Testis (tissue), 2 donors: ENCODE data around the gene OGFR.

Experiments used
- POLR2A ChIP-seq: fragments of 450-650 bp; IDR thresholded peaks from one replicate; pipeline ENCODE4 v1.6.1; 2017; ENCODE audit warnings: antibody characterized with exemption, mild to moderate bottlenecking, moderate library complexity
- TF ChIP-seq, protein P1 (sequence below), 3 experiments: fragments of 450-650 bp in 2 of 3; fragments of 200-600 bp in 1 of 3; sonication (generic) in 1 of 3; IDR thresholded peaks; one replicate each; pipeline ENCODE4 v1.5.1; 2016 to 2019; ENCODE audit warnings: antibody characterized with exemption in 3 of 3, mild to moderate bottlenecking in 2 of 3, moderate library complexity in 1 of 3

DNA sequence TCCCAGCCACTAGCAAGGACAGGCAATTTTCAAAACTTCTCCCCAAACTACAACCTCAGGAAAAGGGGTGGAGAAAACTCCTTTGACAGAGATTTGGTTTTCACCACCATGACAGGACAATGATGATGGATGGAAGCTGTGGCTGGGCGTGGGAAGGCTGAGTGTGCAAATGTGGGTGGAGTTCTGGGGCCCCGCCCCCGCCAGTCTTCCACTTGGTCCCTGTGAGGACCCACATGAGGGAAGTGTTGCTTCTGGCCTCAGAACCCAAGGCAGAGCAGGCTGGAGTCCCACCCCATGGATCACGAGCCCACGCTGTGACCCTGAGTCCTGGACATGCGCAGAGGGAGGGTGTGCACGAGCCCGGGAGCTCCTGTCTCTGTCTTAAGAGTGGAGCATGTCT lies 29.9 kb upstream of the OGFR start:
- no peak for TF ChIP-seq POLR2A
- TF ChIP-seq, protein P1, sequence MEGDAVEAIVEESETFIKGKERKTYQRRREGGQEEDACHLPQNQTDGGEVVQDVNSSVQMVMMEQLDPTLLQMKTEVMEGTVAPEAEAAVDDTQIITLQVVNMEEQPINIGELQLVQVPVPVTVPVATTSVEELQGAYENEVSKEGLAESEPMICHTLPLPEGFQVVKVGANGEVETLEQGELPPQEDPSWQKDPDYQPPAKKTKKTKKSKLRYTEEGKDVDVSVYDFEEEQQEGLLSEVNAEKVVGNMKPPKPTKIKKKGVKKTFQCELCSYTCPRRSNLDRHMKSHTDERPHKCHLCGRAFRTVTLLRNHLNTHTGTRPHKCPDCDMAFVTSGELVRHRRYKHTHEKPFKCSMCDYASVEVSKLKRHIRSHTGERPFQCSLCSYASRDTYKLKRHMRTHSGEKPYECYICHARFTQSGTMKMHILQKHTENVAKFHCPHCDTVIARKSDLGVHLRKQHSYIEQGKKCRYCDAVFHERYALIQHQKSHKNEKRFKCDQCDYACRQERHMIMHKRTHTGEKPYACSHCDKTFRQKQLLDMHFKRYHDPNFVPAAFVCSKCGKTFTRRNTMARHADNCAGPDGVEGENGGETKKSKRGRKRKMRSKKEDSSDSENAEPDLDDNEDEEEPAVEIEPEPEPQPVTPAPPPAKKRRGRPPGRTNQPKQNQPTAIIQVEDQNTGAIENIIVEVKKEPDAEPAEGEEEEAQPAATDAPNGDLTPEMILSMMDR (IDR thresholded peaks at IDR 0.05) = no peak
